HG02981 (cell line): ENCODE data around the gene PDGFD.

Experiments used
- ATAC-seq: cut with Tn5 transposase; IDR thresholded peaks from one replicate; pipeline ENCODE4 v1.9.1; 2021; ENCODE audit warnings: mild to moderate bottlenecking, moderate library complexity; ENCODE audit not compliant: unreplicated experiment

The PDGFD gene

GRCh38 chr11:103894034-103894433, 269.9 kb downstream of the PDGFD start:
- no peak for ATAC-seq

- no peak for ATAC-seq
These were observed 270.6 kb downstream of the PDGFD start for GRCh38 chr11:103893371-103893770.

- no peak for ATAC-seq
These were observed 271.3 kb downstream of the PDGFD start for GRCh38 chr11:103892603-103893002.

DNA sequence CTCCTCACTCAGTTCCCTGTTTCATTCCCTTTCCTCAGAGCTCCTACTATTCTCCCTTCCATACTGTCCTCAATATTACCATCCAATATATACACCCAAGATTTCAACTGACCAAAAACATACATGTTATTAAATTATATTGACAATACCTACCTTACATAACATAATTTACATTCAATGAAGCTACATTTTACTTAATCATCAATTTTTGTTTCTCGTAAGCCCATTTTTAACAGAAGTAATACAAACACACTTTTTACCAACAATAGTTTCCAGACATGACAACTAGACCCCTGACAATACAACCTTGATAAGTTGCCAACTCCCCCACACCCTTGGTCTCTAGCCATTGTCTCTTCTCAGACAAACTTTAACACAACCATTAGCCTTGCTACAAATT, 273.3 kb downstream of the PDGFD start:
- ATAC-seq: no peak

GRCh38 chr11:103889679-103890078, 274.3 kb downstream of the PDGFD start:
- ATAC-seq: no peak

- ATAC-seq: no peak
These were observed 275.4 kb downstream of the PDGFD start for GRCh38 chr11:103888541-103888951.

GRCh38 chr11:103887001-103887658, 276.8 kb downstream of the PDGFD start:
- no peak for ATAC-seq

DNA sequence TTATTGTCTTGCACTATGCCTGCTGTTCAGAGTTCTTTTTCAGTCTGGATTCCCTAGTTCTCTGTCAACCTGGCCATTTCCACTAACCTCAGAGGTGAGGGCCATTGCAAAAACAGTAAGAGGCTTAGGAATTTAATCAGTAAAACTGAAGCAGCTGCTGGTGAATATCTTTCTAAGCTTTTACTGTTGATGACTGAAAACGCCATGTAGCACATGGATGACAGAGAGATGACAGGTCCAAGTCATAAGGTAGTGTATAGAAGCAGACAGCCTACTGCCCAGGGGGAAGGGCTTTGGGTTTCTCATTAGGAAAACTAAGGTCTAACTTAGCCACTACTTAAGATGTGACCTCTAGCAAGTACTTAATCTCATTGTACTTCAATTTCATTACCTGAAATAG, 280.1 kb downstream of the PDGFD start:
- ATAC-seq: no peak

GRCh38 chr11:103883291-103883690, 280.7 kb downstream of the PDGFD start:
- ATAC-seq: no peak

- ATAC-seq: no peak
These were observed 282.4 kb downstream of the PDGFD start for GRCh38 chr11:103881584-103881983.

GRCh38 chr11:103880968-103881367, 283.0 kb downstream of the PDGFD start:
- no peak for ATAC-seq

DNA sequence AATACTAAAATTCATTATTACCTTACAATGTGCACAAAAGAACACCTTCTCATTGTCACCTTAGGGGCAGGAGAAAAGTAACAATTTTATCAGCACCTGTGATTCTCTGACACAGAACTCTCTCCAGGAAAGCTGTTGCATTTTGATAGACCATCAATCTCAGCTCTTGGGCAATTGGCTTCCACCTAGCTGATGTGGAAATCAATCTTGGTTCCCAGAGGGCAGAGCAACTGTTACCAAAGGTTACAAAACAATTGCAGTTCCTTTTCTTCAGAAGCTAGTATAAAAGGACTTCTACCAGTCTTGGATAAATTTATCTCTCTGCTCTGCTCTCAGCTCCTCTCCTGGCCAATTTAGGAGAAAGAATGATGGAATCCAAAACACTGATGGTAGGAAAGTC, 285.3 kb downstream of the PDGFD start:
- no peak for ATAC-seq

DNA sequence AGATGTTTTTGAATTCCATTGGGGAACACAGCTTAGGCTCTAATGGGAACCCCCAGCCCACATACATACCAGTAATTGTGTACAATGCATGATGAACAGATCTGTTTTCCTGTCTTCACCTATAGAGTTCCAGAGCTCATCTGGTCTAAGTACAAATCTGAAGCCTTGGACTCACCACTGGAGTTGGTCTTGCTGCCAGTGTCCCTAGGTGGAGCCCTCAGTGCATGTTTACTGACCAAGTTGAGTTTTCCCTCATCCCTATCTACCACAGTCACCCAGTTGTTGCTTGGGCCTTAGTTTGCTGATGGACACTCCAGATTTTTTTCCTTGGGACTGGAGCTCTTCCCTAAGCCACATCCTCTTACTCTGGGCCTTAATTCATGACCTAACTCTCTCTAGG, 286.7 kb downstream of the PDGFD start:
- ATAC-seq: no peak

GRCh38 chr11:103875855-103876510, 288.0 kb downstream of the PDGFD start:
- ATAC-seq: peak; percentile 93

GRCh38 chr11:103872748-103873147, 291.2 kb downstream of the PDGFD start:
- no peak for ATAC-seq

GRCh38 chr11:103871923-103872551, 291.9 kb downstream of the PDGFD start:
- no peak for ATAC-seq

GRCh38 chr11:103870821-103871309, 293.1 kb downstream of the PDGFD start:
- ATAC-seq: no peak

- no peak for ATAC-seq
These were observed 296.5 kb downstream of the PDGFD start for GRCh38 chr11:103867481-103867880.

- ATAC-seq: no peak
These were observed 300.4 kb downstream of the PDGFD start for GRCh38 chr11:103863497-103863896.

GRCh38 chr11:103862802-103863174, 301.2 kb downstream of the PDGFD start:
- peak; percentile 8 for ATAC-seq

- ATAC-seq: peak; percentile 64
These were observed 301.7 kb downstream of the PDGFD start for GRCh38 chr11:103862094-103862801.
